NCI-H446 treated with DMSO at 0.1 percent for 48 hours (cell line): ENCODE measurements around the gene TRERF1.
"Not testable (repeated sequence)": the region's sequence is repeated elsewhere in the genome, so short reads cannot be mapped to it uniquely, and the experiment has no call there.

ENCODE experiments used
- DNase-seq: peaks from one replicate; lab custom pipeline; 2025; lab: John Stamatoyannopoulos, UW

TRERF1 gene

GRCh38 chr6:42449917-42450476, 1.7 kb downstream of the TRERF1 start:
- DNase-seq = no peak

GRCh38 chr6:42448927-42449659, 2.6 kb downstream of the TRERF1 start:
- DNase-seq = no peak

GRCh38 chr6:42448391-42448790, 3.3 kb downstream of the TRERF1 start:
- no peak for DNase-seq

GRCh38 chr6:42446996-42447395, 4.7 kb downstream of the TRERF1 start:
- no peak for DNase-seq

- DNase-seq = no peak
Measured at GRCh38 chr6:42446370-42446769, 5.4 kb downstream of the TRERF1 start.

- DNase-seq = not testable (repeated sequence)
Measured at GRCh38 chr6:42445955-42446354, 5.8 kb downstream of the TRERF1 start.

- DNase-seq = no peak
Measured at GRCh38 chr6:42443312-42444060, 8.2 kb downstream of the TRERF1 start.

- DNase-seq = no peak
Measured at GRCh38 chr6:42441697-42442081, 10.0 kb downstream of the TRERF1 start.

GRCh38 chr6:42440778-42441696, 10.7 kb downstream of the TRERF1 start:
- DNase-seq = no peak

- DNase-seq = no peak
Measured at GRCh38 chr6:42440027-42440426, 11.7 kb downstream of the TRERF1 start.

GRCh38 chr6:42436825-42437224, 14.9 kb downstream of the TRERF1 start:
- no peak for DNase-seq

- DNase-seq = no peak
Measured at GRCh38 chr6:42434237-42434636, 17.5 kb downstream of the TRERF1 start.

- DNase-seq = no peak
Measured at GRCh38 chr6:42433409-42433808, 18.3 kb downstream of the TRERF1 start.

- no peak for DNase-seq
Measured at GRCh38 chr6:42431877-42432276, 19.8 kb downstream of the TRERF1 start.

GRCh38 chr6:42431356-42431755, 20.4 kb downstream of the TRERF1 start:
- DNase-seq = no peak

- no peak for DNase-seq
Measured at GRCh38 chr6:42429836-42430235, 21.9 kb downstream of the TRERF1 start.

GRCh38 chr6:42429042-42429585, 22.6 kb downstream of the TRERF1 start:
- no peak for DNase-seq

GRCh38 chr6:42428326-42429041, 23.2 kb downstream of the TRERF1 start:
- no peak for DNase-seq

GRCh38 chr6:42427871-42428270, 23.9 kb downstream of the TRERF1 start:
- DNase-seq = no peak

- no peak for DNase-seq
Measured at GRCh38 chr6:42426191-42426590, 25.5 kb downstream of the TRERF1 start.

GRCh38 chr6:42424906-42425474, 26.7 kb downstream of the TRERF1 start:
- DNase-seq = no peak
